Measurements from ENCODE around the gene STRN3. TPM values are rescaled to one million over a fixed set of nuclear protein-coding genes. Genes with fewer than 3 reads are reported as not detected.

The STRN3 gene
- total and polyA plus RNA-seq, 4 donors: 6.8 to 47.5 (median 31.2) TPM

Small RNA genes within 50 kb of the gene (small RNA-seq; reads per million reads assigned to genes)
- gene HIGD1AP17 (not detected), gene MIR624 (0.62 reads per million, percentile 65 among the genes with 10 or more reads in this experiment)

Other genes with a start within 250 kb of the STRN3 start
- 1 to 10 TPM in 1 of 2 donors, under 1 TPM in 1; 0.33 to 2.5 TPM for gene COCH, start 151.8 kb downstream of the STRN3 start, total RNA-seq
- under 1 TPM; 0.48 to 0.50 TPM for gene COCH, start 151.8 kb downstream of the STRN3 start, polyA plus RNA-seq
- 1 to 10 TPM; 1.8 to 4.3 TPM for gene AP4S1, start 730 bp downstream of the STRN3 start, total RNA-seq
- gene AP4S1, start 730 bp downstream of the STRN3 start, polyA plus RNA-seq: 1 to 10 TPM; 1.3 to 1.7 TPM
- gene HECTD1, start 181.4 kb upstream of the STRN3 start, total RNA-seq: 100 to 1,000 TPM; 186 to 256 TPM
- gene HECTD1, start 181.4 kb upstream of the STRN3 start, polyA plus RNA-seq: 10 to 100 TPM; 46.8 to 49.3 TPM

All from liver (tissue), 5 donors.